ENCODE data around the gene GDF9. TPM values are rescaled to one million over a fixed set of nuclear protein-coding genes. Genes with fewer than 3 reads are reported as not detected.

Gene GDF9
- total RNA-seq, 1 experiment from 2014 or later, result 0.51 TPM

GRCh38 chr5:132821791-132822190 lies 44.5 kb downstream of the GDF9 start:
- ChIA-PET CTCF (interaction anchor here (0.6 to 5.3 kb wide), 15 partner anchors 7 to 316 kb away, joined by 3 to 58 read pairs (median 13); partner anchors contain the start of genes GDF9, KIF3A, SEPTIN8 and SHROOM1), POLR2A (interaction anchor here (1.1 to 5.8 kb wide), 4 partner anchors 7 to 45 kb away, joined by 3 to 35 read pairs (median 10); partner anchors contain the start of genes GDF9, SEPTIN8, SHROOM1 and UQCRQ)
- peaks cover 6% of the 10 kb centered on the region for H3K4me1 Mint-ChIP-seq (ENCODE audit: insufficient read depth, unreplicated experiment)
- H3K27me3 Mint-ChIP-seq (ENCODE audit: insufficient read depth, unreplicated experiment), result no peaks in the 10 kb centered on the region
- no peaks in the 10 kb centered on the region for H3K9me3 Mint-ChIP-seq (ENCODE audit: unreplicated experiment)
- H3K27ac Mint-ChIP-seq (ENCODE audit: low read depth, unreplicated experiment), result no peak overlapping the region
- no peak for TF ChIP-seq CTCF (IDR thresholded peaks at IDR 0.05; ENCODE audit: unreplicated experiment)
- peaks cover 30% of the 10 kb centered on the region for H3K36me3 Mint-ChIP-seq (ENCODE audit: insufficient read depth, unreplicated experiment)
- BruUV-seq (replicated peaks), result no TSS peak
- intact Hi-C loops (cut with micrococcal nuclease), result loop anchor here (5.0 kb wide), 2 partner anchors 314 to 434 kb away; no protein-coding TSS in a partner anchor
- peak; percentile 20 for DNase-seq (ENCODE audit: unreplicated experiment)
- no peak overlapping the region for H3K4me3 Mint-ChIP-seq (ENCODE audit: unreplicated experiment)

- H3K9me3 Mint-ChIP-seq (ENCODE audit: unreplicated experiment), result no peaks in the 10 kb centered on the region
- no peaks in the 10 kb centered on the region for H3K27me3 Mint-ChIP-seq (ENCODE audit: insufficient read depth, unreplicated experiment)
- POLR2A ChIA-PET, result interaction anchor here (0.6 to 5.8 kb wide), 5 partner anchors 7 to 45 kb away, joined by 3 to 35 read pairs (median 6); partner anchors contain the start of genes GDF9, SEPTIN8, SHROOM1 and UQCRQ
- no peak overlapping the region for H3K27ac Mint-ChIP-seq (ENCODE audit: low read depth, unreplicated experiment)
- DNase-seq (ENCODE audit: unreplicated experiment), result no peak
- no TSS peak for BruUV-seq (replicated peaks)
- peaks cover 6% of the 10 kb centered on the region for H3K4me1 Mint-ChIP-seq (ENCODE audit: insufficient read depth, unreplicated experiment)
- H3K36me3 Mint-ChIP-seq (ENCODE audit: insufficient read depth, unreplicated experiment), result peaks cover 29% of the 10 kb centered on the region
- CTCF ChIA-PET, result interaction anchor here (0.6 to 5.3 kb wide), 27 partner anchors 8 to 547 kb away, joined by 3 to 58 read pairs (median 7); partner anchors contain the start of genes GDF9, KIF3A, SEPTIN8 and SHROOM1
- intact Hi-C loops (cut with micrococcal nuclease), result loop anchor here (5.0 kb wide), 2 partner anchors 314 to 434 kb away; no protein-coding TSS in a partner anchor
- H3K4me3 Mint-ChIP-seq (ENCODE audit: unreplicated experiment), result no peak overlapping the region
- no peak for TF ChIP-seq CTCF (IDR thresholded peaks at IDR 0.05; ENCODE audit: unreplicated experiment)
Measured at GRCh38 chr5:132821350-132821749, 44.9 kb downstream of the GDF9 start.

- DNase-seq (ENCODE audit: unreplicated experiment), result peak; percentile 96
- peaks cover 29% of the 10 kb centered on the region for H3K36me3 Mint-ChIP-seq (ENCODE audit: insufficient read depth, unreplicated experiment)
- peaks cover 8% of the 10 kb centered on the region for H3K4me1 Mint-ChIP-seq (ENCODE audit: insufficient read depth, unreplicated experiment)
- BruUV-seq (replicated peaks), result no TSS peak
- H3K9me3 Mint-ChIP-seq (ENCODE audit: unreplicated experiment), result no peaks in the 10 kb centered on the region
- no peak overlapping the region for H3K27ac Mint-ChIP-seq (ENCODE audit: low read depth, unreplicated experiment)
- H3K4me3 Mint-ChIP-seq (ENCODE audit: unreplicated experiment), result no peak overlapping the region
- CTCF ChIA-PET, result interaction anchor here (0.5 to 5.3 kb wide), 66 partner anchors 9 to 762 kb away, joined by 3 to 58 read pairs (median 4); partner anchors contain the start of genes GDF9, KIF3A, SEPTIN8 and SHROOM1
- POLR2A ChIA-PET, result interaction anchor here (0.6 to 5.8 kb wide), 10 partner anchors 8 to 540 kb away, joined by 3 to 35 read pairs (median 5); partner anchors contain the start of genes GDF9, KIF3A, SEPTIN8 and SHROOM1
- H3K27me3 Mint-ChIP-seq (ENCODE audit: insufficient read depth, unreplicated experiment), result no peaks in the 10 kb centered on the region
- TF ChIP-seq CTCF (IDR thresholded peaks at IDR 0.05; ENCODE audit: unreplicated experiment), result peak; percentile 97
- intact Hi-C loops (cut with micrococcal nuclease), result loop anchor here (1.0 to 5.0 kb wide), 6 partner anchors 44 to 433 kb away; no protein-coding TSS in a partner anchor
Measured at GRCh38 chr5:132820162-132820754, 46.0 kb downstream of the GDF9 start.

- DNase-seq (ENCODE audit: unreplicated experiment), result no peak
- no peaks in the 10 kb centered on the region for H3K9me3 Mint-ChIP-seq (ENCODE audit: unreplicated experiment)
- no peak for TF ChIP-seq CTCF (IDR thresholded peaks at IDR 0.05; ENCODE audit: unreplicated experiment)
- CTCF ChIA-PET, result interaction anchor here (0.5 to 5.3 kb wide), 43 partner anchors 10 to 639 kb away, joined by 3 to 58 read pairs (median 5); partner anchors contain the start of genes GDF9, KIF3A, SEPTIN8 and SHROOM1
- H3K27ac Mint-ChIP-seq (ENCODE audit: low read depth, unreplicated experiment), result no peak overlapping the region
- POLR2A ChIA-PET, result interaction anchor here (0.6 to 5.8 kb wide), 8 partner anchors 9 to 189 kb away, joined by 3 to 35 read pairs (median 5); partner anchors contain the start of genes GDF9, KIF3A, SEPTIN8 and SHROOM1
- H3K4me1 Mint-ChIP-seq (ENCODE audit: insufficient read depth, unreplicated experiment), result peaks cover 10% of the 10 kb centered on the region
- intact Hi-C loops (cut with micrococcal nuclease), result no loop called here
- peaks cover 21% of the 10 kb centered on the region for H3K36me3 Mint-ChIP-seq (ENCODE audit: insufficient read depth, unreplicated experiment)
- H3K4me3 Mint-ChIP-seq (ENCODE audit: unreplicated experiment), result no peak overlapping the region
- BruUV-seq (replicated peaks), result no TSS peak
- H3K27me3 Mint-ChIP-seq (ENCODE audit: insufficient read depth, unreplicated experiment), result no peaks in the 10 kb centered on the region
Measured at GRCh38 chr5:132819468-132819867, 46.8 kb downstream of the GDF9 start.

Data from MCF 10A (cell line).